ENCODE data around the gene CHMP2A.

The CHMP2A gene

GRCh38 chr19:58516964-58517833, 37.7 kb downstream of the CHMP2A start:
- no peaks in the 10 kb centered on the region for H3K9me3 ChIP-seq (ENCODE audit: control insufficient read depth in 2 of 2, low read length in 2 of 2)
- H3K4me3 ChIP-seq (ENCODE audit: low read length in 2 of 2), result no peak overlapping the region
- H3K27me3 ChIP-seq (ENCODE audit: control insufficient read depth in 2 of 2, insufficient read depth in 2 of 2, low read length in 2 of 2), result no peaks in the 10 kb centered on the region
- H3K36me3 ChIP-seq (ENCODE audit: control insufficient read depth in 2 of 2, insufficient read depth in 2 of 2, low read length in 2 of 2), result peaks cover 11 to 13% of the 10 kb centered on the region in 2 donors
- no peak overlapping the region for H3K9ac ChIP-seq (ENCODE audit: low read depth in 1 of 2, low read length in 2 of 2)
- H3K4me1 ChIP-seq (ENCODE audit: control insufficient read depth in 2 of 2, insufficient read depth in 2 of 2, low read length in 2 of 2), result peaks cover 39 to 45% of the 10 kb centered on the region in 2 donors
- no peak overlapping the region for H3K27ac ChIP-seq (ENCODE audit: low read depth in 2 of 2, low read length in 2 of 2)

GRCh38 chr19:58516246-58516836, 38.6 kb downstream of the CHMP2A start:
- Histone ChIP-seq H3K9ac (ENCODE audit: low read depth in 1 of 2, low read length in 2 of 2) (no peak overlapping the region), H3K9me3 (ENCODE audit: control insufficient read depth in 2 of 2, low read length in 2 of 2) (no peaks in the 10 kb centered on the region), H3K27ac (ENCODE audit: low read depth in 2 of 2, low read length in 2 of 2) (no peak overlapping the region), H3K36me3 (ENCODE audit: control insufficient read depth in 2 of 2, insufficient read depth in 2 of 2, low read length in 2 of 2) (peaks cover 11 to 13% of the 10 kb centered on the region in 2 donors), H3K27me3 (ENCODE audit: control insufficient read depth in 2 of 2, insufficient read depth in 2 of 2, low read length in 2 of 2) (no peaks in the 10 kb centered on the region), H3K4me1 (ENCODE audit: control insufficient read depth in 2 of 2, insufficient read depth in 2 of 2, low read length in 2 of 2) (peaks cover 44 to 51% of the 10 kb centered on the region in 2 donors), H3K4me3 (ENCODE audit: low read length in 2 of 2) (no peak overlapping the region)

GRCh38 chr19:58515259-58515658, 39.6 kb downstream of the CHMP2A start:
- peaks cover 44 to 47% of the 10 kb centered on the region in 2 donors for H3K4me1 ChIP-seq (ENCODE audit: control insufficient read depth in 2 of 2, insufficient read depth in 2 of 2, low read length in 2 of 2)
- H3K9ac ChIP-seq (ENCODE audit: low read depth in 1 of 2, low read length in 2 of 2), result no peak overlapping the region
- H3K36me3 ChIP-seq (ENCODE audit: control insufficient read depth in 2 of 2, insufficient read depth in 2 of 2, low read length in 2 of 2), result peaks cover 11 to 13% of the 10 kb centered on the region in 2 donors
- no peak overlapping the region for H3K27ac ChIP-seq (ENCODE audit: low read depth in 2 of 2, low read length in 2 of 2)
- H3K27me3 ChIP-seq (ENCODE audit: control insufficient read depth in 2 of 2, insufficient read depth in 2 of 2, low read length in 2 of 2), result no peaks in the 10 kb centered on the region
- no peak overlapping the region for H3K4me3 ChIP-seq (ENCODE audit: low read length in 2 of 2)
- no peaks in the 10 kb centered on the region for H3K9me3 ChIP-seq (ENCODE audit: control insufficient read depth in 2 of 2, low read length in 2 of 2)

GRCh38 chr19:58514564-58515022, 40.3 kb downstream of the CHMP2A start:
- no peaks in the 10 kb centered on the region for H3K27me3 ChIP-seq (ENCODE audit: control insufficient read depth in 2 of 2, insufficient read depth in 2 of 2, low read length in 2 of 2)
- H3K4me3 ChIP-seq (ENCODE audit: low read length in 2 of 2), result peak overlapping the region; percentile 61 to 68
- peak overlapping the region; percentile 16 to 47 for H3K9ac ChIP-seq (ENCODE audit: low read depth in 1 of 2, low read length in 2 of 2)
- H3K27ac ChIP-seq (ENCODE audit: low read depth in 2 of 2, low read length in 2 of 2), result no peak overlapping the region
- H3K36me3 ChIP-seq (ENCODE audit: control insufficient read depth in 2 of 2, insufficient read depth in 2 of 2, low read length in 2 of 2), result peaks cover 11 to 13% of the 10 kb centered on the region in 2 donors
- H3K9me3 ChIP-seq (ENCODE audit: control insufficient read depth in 2 of 2, low read length in 2 of 2), result no peaks in the 10 kb centered on the region
- H3K4me1 ChIP-seq (ENCODE audit: control insufficient read depth in 2 of 2, insufficient read depth in 2 of 2, low read length in 2 of 2), result peaks cover 40 to 44% of the 10 kb centered on the region in 2 donors

GRCh38 chr19:58513694-58514563, 41.0 kb downstream of the CHMP2A start:
- H3K27me3 ChIP-seq (ENCODE audit: control insufficient read depth in 2 of 2, insufficient read depth in 2 of 2, low read length in 2 of 2), result no peaks in the 10 kb centered on the region
- H3K4me1 ChIP-seq (ENCODE audit: control insufficient read depth in 2 of 2, insufficient read depth in 2 of 2, low read length in 2 of 2), result peaks cover 39 to 43% of the 10 kb centered on the region in 2 donors
- H3K27ac ChIP-seq (ENCODE audit: low read depth in 2 of 2, low read length in 2 of 2), result peak overlapping the region; percentile 66 to 72
- no peaks in the 10 kb centered on the region for H3K9me3 ChIP-seq (ENCODE audit: control insufficient read depth in 2 of 2, low read length in 2 of 2)
- peak overlapping the region; percentile 47 to 65 for H3K9ac ChIP-seq (ENCODE audit: low read depth in 1 of 2, low read length in 2 of 2)
- H3K36me3 ChIP-seq (ENCODE audit: control insufficient read depth in 2 of 2, insufficient read depth in 2 of 2, low read length in 2 of 2), result peaks cover 11 to 13% of the 10 kb centered on the region in 2 donors
- peak overlapping the region; percentile 61 to 68 for H3K4me3 ChIP-seq (ENCODE audit: low read length in 2 of 2)

- peak overlapping the region; percentile 66 to 72 for H3K27ac ChIP-seq (ENCODE audit: low read depth in 2 of 2, low read length in 2 of 2)
- H3K4me1 ChIP-seq (ENCODE audit: control insufficient read depth in 2 of 2, insufficient read depth in 2 of 2, low read length in 2 of 2), result peaks cover 32 to 36% of the 10 kb centered on the region in 2 donors
- H3K9ac ChIP-seq (ENCODE audit: low read depth in 1 of 2, low read length in 2 of 2), result peak overlapping the region; percentile 14 to 65
- H3K4me3 ChIP-seq (ENCODE audit: low read length in 2 of 2), result no peak overlapping the region
- H3K9me3 ChIP-seq (ENCODE audit: control insufficient read depth in 2 of 2, low read length in 2 of 2), result no peaks in the 10 kb centered on the region
- no peaks in the 10 kb centered on the region for H3K27me3 ChIP-seq (ENCODE audit: control insufficient read depth in 2 of 2, insufficient read depth in 2 of 2, low read length in 2 of 2)
- peaks cover 11 to 13% of the 10 kb centered on the region in 2 donors for H3K36me3 ChIP-seq (ENCODE audit: control insufficient read depth in 2 of 2, insufficient read depth in 2 of 2, low read length in 2 of 2)
Measured at GRCh38 chr19:58513213-58513693, 41.7 kb downstream of the CHMP2A start.

GRCh38 chr19:58511353-58512208, 43.3 kb downstream of the CHMP2A start, which contains the start of gene SLC27A5:
SLC27A5 (minus strand) TSS chr19:58511992; CDS start chr19:58511955, 37 bp downstream.
- no peak within 1 kb of the TSS for H3K4me3 ChIP-seq (ENCODE audit: low read length in 2 of 2)
- no peak within 1 kb of the TSS for H3K9ac ChIP-seq (ENCODE audit: low read depth in 1 of 2, low read length in 2 of 2)
- peaks cover 1 to 8% of the 10 kb centered on the region in 2 donors for H3K36me3 ChIP-seq (ENCODE audit: control insufficient read depth in 2 of 2, insufficient read depth in 2 of 2, low read length in 2 of 2)
- peaks cover 23 to 27% of the 10 kb centered on the region in 2 donors for H3K4me1 ChIP-seq (ENCODE audit: control insufficient read depth in 2 of 2, insufficient read depth in 2 of 2, low read length in 2 of 2)
- H3K9me3 ChIP-seq (ENCODE audit: control insufficient read depth in 2 of 2, low read length in 2 of 2), result no peaks in the 10 kb centered on the region
- H3K27ac ChIP-seq (ENCODE audit: low read depth in 2 of 2, low read length in 2 of 2), result peak within 1 kb of the TSS in 1 of 2 donors; percentile 34
- H3K27me3 ChIP-seq (ENCODE audit: control insufficient read depth in 2 of 2, insufficient read depth in 2 of 2, low read length in 2 of 2), result no peaks in the 10 kb centered on the region

GRCh38 chr19:58510084-58510862, 44.6 kb downstream of the CHMP2A start:
- Histone ChIP-seq H3K4me1 (ENCODE audit: control insufficient read depth in 2 of 2, insufficient read depth in 2 of 2, low read length in 2 of 2) (peaks cover 23 to 27% of the 10 kb centered on the region in 2 donors), H3K36me3 (ENCODE audit: control insufficient read depth in 2 of 2, insufficient read depth in 2 of 2, low read length in 2 of 2) (no peaks in the 10 kb centered on the region), H3K9me3 (ENCODE audit: control insufficient read depth in 2 of 2, low read length in 2 of 2) (no peaks in the 10 kb centered on the region), H3K9ac (ENCODE audit: low read depth in 1 of 2, low read length in 2 of 2) (no peak overlapping the region), H3K27ac (ENCODE audit: low read depth in 2 of 2, low read length in 2 of 2) (no peak overlapping the region), H3K4me3 (ENCODE audit: low read length in 2 of 2) (no peak overlapping the region), H3K27me3 (ENCODE audit: control insufficient read depth in 2 of 2, insufficient read depth in 2 of 2, low read length in 2 of 2) (no peaks in the 10 kb centered on the region)
